HL-60 (cell line): Measurements from ENCODE around the gene CRIP1.

Experiments used
- GABPA ChIP-seq: IDR thresholded peaks from 2 replicates; pipeline ENCODE4 v1.6.1; 2012; ENCODE audit warnings: low read depth
- TF ChIP-seq, protein P1 (sequence below): IDR thresholded peaks from one replicate; pipeline ENCODE4 v1.5.1; 2011; ENCODE audit warnings: low read length, control low read depth, inconsistent platforms; ENCODE audit not compliant: insufficient read depth

- TF ChIP-seq, protein P1, sequence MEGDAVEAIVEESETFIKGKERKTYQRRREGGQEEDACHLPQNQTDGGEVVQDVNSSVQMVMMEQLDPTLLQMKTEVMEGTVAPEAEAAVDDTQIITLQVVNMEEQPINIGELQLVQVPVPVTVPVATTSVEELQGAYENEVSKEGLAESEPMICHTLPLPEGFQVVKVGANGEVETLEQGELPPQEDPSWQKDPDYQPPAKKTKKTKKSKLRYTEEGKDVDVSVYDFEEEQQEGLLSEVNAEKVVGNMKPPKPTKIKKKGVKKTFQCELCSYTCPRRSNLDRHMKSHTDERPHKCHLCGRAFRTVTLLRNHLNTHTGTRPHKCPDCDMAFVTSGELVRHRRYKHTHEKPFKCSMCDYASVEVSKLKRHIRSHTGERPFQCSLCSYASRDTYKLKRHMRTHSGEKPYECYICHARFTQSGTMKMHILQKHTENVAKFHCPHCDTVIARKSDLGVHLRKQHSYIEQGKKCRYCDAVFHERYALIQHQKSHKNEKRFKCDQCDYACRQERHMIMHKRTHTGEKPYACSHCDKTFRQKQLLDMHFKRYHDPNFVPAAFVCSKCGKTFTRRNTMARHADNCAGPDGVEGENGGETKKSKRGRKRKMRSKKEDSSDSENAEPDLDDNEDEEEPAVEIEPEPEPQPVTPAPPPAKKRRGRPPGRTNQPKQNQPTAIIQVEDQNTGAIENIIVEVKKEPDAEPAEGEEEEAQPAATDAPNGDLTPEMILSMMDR: no peak
- no peak for TF ChIP-seq GABPA
Measured at GRCh38 chr14:105519946-105520698, 33.4 kb downstream of the CRIP1 start.
